ENCODE measurements around the gene TUBD1. TPM values are rescaled to one million over a fixed set of nuclear protein-coding genes. Genes with fewer than 3 reads are reported as not detected.
"Not testable (repeated sequence)": the region's sequence is repeated elsewhere in the genome, so short reads cannot be mapped to it uniquely, and the experiment has no call there.

TUBD1 gene
- total and polyA plus RNA-seq, 9 donors, result 9.1 to 22.9 (median 13.9) TPM

- H3K4me3 ChIP-seq, result no peak overlapping the region
- 66 to 75% (median 73%) methylated on average over 3 of the region's 3 CpGs for WGBS, 3 donors
Observed at GRCh38 chr17:59830007-59830630, 62.6 kb downstream of the TUBD1 start.

GRCh38 chr17:59829217-59830006 lies 63.3 kb downstream of the TUBD1 start:
- Histone ChIP-seq H3K36me3 (no peaks in the 10 kb centered on the region), H3K27me3 (no peaks in the 10 kb centered on the region), H3K27ac (peak overlapping the region in 1 of 2 donors; percentile 44), H3K4me3 (no peak overlapping the region), H3K9me3 (no peaks in the 10 kb centered on the region), H3K4me1 (ENCODE audit: insufficient read depth) (peaks cover 13% of the 10 kb centered on the region)
- TF ChIP-seq CTCF (IDR thresholded peaks at IDR 0.05) (no peak), POLR2A (IDR thresholded peaks at IDR 0.05) (no peak), EP300 (IDR thresholded peaks at IDR 0.05) (peak; percentile 28)
- intact Hi-C loops (cut with DNase I), result no loop called here
- no peak for DNase-seq
- WGBS, 3 donors, result 9 to 12% (median 11%) methylated on average over 4 of the region's 4 CpGs

More at GRCh38 chr17:59830007-59830630, 62.6 kb downstream of the TUBD1 start:
- DNase-seq, result no peak
- intact Hi-C loops (cut with DNase I), result no loop called here
- Histone ChIP-seq H3K27ac (peak overlapping the region in 1 of 2 donors; percentile 44), H3K4me1 (ENCODE audit: insufficient read depth) (peaks cover 13% of the 10 kb centered on the region), H3K36me3 (no peaks in the 10 kb centered on the region), H3K9me3 (no peaks in the 10 kb centered on the region), H3K27me3 (no peaks in the 10 kb centered on the region)
- no peak for TF ChIP-seq CTCF (IDR thresholded peaks at IDR 0.05)
- TF ChIP-seq EP300 (IDR thresholded peaks at IDR 0.05), result no peak
- no peak for TF ChIP-seq POLR2A (IDR thresholded peaks at IDR 0.05)

DNA sequence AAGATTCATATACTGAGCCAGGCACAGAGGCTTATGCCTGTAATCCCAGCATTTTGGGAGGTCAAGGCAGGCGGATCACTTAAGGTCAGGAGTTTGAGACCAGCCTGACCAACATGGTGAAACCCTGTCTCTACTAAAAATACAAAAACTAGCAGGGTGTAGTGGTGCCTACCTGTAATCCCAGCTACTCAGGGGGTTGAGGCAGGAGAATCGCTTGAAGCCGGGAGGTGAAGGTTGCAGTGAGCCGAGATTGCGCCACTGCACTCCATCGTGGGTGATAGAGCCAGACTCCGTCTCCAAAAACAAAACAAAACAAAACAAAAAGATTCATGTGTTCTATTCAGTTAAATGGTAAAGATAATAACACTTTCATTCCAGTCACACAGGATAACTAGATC lies 63.9 kb downstream of the TUBD1 start:
- H3K36me3 ChIP-seq; intact Hi-C loops (cut with DNase I); H3K4me3 ChIP-seq; H3K27me3 ChIP-seq; H3K9me3 ChIP-seq: not testable (repeated sequence)
- 30 to 36% (median 32%) methylated on average over 7 of the region's 7 CpGs for WGBS, 3 donors
- peak overlapping the region in 1 of 2 donors; percentile 44 for H3K27ac ChIP-seq
- peaks cover 13% of the 10 kb centered on the region for H3K4me1 ChIP-seq (ENCODE audit: insufficient read depth)
- peak in 1 of 5 donors; percentile 47 for DNase-seq

DNA sequence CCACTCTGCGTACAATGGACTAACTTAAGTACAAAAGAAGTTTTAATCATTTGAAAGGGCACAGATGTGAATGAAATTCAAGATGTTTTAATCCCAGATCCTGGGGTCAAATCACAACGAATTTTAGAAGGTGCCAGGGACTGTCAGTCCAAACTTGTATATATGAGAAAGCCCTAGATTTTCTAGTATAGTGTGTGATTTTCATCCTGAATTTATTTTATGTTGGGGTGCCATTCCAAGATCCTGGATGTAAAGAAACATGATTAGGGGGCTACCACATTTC lies 64.3 kb downstream of the TUBD1 start:
- H3K27ac ChIP-seq, result peak overlapping the region in 1 of 2 donors; percentile 44
- no peaks in the 10 kb centered on the region for H3K36me3 ChIP-seq
- peaks cover 13% of the 10 kb centered on the region for H3K4me1 ChIP-seq (ENCODE audit: insufficient read depth)
- intact Hi-C loops (cut with DNase I), result no loop called here
- TF ChIP-seq EP300 (IDR thresholded peaks at IDR 0.05) (no peak), POLR2A (IDR thresholded peaks at IDR 0.05) (no peak), CTCF (IDR thresholded peaks at IDR 0.05) (no peak)
- no peaks in the 10 kb centered on the region for H3K27me3 ChIP-seq
- no peak overlapping the region for H3K4me3 ChIP-seq
- H3K9me3 ChIP-seq, result no peaks in the 10 kb centered on the region
- 59 to 73% (median 69%) methylated on average over 2 of the region's 2 CpGs for WGBS, 3 donors
- DNase-seq, result no peak

Data from ovary (tissue), 9 donors.